ENCODE measurements around the gene GNAI3. TPM values are rescaled to one million over a fixed set of nuclear protein-coding genes. Genes with fewer than 3 reads are reported as not detected.

GNAI3 gene
- total and polyA plus RNA-seq, 12 donors: 1.6 to 3.6 (median 2.7) TPM

DNA sequence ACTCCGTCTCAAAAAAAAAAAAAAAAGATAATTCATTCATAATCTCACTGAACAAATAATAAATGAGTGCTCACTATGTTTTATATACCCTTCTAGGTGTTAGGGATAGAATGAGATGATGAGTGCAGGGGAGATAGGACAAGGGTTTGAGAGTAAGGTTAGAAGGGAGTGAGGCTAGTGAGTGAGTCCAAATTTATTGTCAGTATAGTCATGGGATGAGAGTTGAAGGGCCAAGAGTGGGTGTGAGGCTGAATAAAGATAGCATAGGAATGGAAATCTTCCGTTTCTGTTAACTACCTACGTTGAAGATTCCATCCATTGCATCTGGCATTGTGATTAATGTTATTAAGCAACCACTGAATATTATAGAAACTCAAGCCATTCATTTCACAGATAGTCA, 16.8 kb downstream of the GNAI3 start:
- intact Hi-C loops (cut with DNase I): loop anchor here in 1 of 10 donors (1.0 kb wide), 1 partner anchor 14 kb away; no protein-coding TSS in a partner anchor
- Histone ChIP-seq H3K4me1 (peaks cover 0 to 98% (median 92%) of the 10 kb centered on the region in 9 donors), H3K27ac (no peak overlapping the region), H3K9me3 (no peaks in the 10 kb centered on the region), H3K27me3 (no peaks in the 10 kb centered on the region), H3K4me3 (no peak overlapping the region), H3K36me3 (no peaks in the 10 kb centered on the region)
- TF ChIP-seq, protein P1, sequence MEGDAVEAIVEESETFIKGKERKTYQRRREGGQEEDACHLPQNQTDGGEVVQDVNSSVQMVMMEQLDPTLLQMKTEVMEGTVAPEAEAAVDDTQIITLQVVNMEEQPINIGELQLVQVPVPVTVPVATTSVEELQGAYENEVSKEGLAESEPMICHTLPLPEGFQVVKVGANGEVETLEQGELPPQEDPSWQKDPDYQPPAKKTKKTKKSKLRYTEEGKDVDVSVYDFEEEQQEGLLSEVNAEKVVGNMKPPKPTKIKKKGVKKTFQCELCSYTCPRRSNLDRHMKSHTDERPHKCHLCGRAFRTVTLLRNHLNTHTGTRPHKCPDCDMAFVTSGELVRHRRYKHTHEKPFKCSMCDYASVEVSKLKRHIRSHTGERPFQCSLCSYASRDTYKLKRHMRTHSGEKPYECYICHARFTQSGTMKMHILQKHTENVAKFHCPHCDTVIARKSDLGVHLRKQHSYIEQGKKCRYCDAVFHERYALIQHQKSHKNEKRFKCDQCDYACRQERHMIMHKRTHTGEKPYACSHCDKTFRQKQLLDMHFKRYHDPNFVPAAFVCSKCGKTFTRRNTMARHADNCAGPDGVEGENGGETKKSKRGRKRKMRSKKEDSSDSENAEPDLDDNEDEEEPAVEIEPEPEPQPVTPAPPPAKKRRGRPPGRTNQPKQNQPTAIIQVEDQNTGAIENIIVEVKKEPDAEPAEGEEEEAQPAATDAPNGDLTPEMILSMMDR (IDR thresholded peaks at IDR 0.05): no peak
- 56 to 70% methylated on average over 3 of the region's 3 CpGs for WGBS, 2 donors
- DNase-seq (no peak), ATAC-seq (peak in 1 of 8 donors; percentile 21)

DNA sequence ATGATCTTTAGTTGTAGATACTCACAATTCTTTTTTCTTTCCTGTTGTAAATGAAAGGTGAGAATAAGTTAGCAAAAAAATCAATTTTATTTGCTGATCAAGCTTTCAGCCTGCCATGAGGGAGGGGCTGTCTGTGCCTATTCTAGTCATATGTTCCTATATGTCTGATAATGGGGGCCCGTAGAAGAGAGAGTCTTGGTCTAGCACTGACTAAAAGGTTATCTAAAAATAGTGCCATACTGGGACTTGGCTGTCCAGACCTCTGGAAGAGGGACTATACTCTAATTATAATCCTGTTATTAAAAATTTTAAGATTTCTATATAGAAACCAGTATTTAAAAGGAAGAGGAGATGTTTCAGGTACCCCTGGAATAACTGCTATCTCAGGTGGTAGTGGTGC, 18.6 kb downstream of the GNAI3 start:
- Histone ChIP-seq H3K4me3 (no peak overlapping the region), H3K4me1 (peaks cover 2 to 99% (median 92%) of the 10 kb centered on the region in 9 donors), H3K27me3 (no peaks in the 10 kb centered on the region), H3K36me3 (no peaks in the 10 kb centered on the region), H3K9me3 (no peaks in the 10 kb centered on the region), H3K27ac (peak overlapping the region in 3 of 10 donors; percentile 27 to 59 (median 37))
- TF ChIP-seq, protein P1 (IDR thresholded peaks at IDR 0.05): no peak
- WGBS, 2 donors: 35 to 42% methylated on average over 1 of the region's 1 CpG
- ATAC-seq: peak in 4 of 8 donors; percentile 38 to 66 (median 58)
- intact Hi-C loops (cut with DNase I): no loop called here
- DNase-seq: no peak

DNA sequence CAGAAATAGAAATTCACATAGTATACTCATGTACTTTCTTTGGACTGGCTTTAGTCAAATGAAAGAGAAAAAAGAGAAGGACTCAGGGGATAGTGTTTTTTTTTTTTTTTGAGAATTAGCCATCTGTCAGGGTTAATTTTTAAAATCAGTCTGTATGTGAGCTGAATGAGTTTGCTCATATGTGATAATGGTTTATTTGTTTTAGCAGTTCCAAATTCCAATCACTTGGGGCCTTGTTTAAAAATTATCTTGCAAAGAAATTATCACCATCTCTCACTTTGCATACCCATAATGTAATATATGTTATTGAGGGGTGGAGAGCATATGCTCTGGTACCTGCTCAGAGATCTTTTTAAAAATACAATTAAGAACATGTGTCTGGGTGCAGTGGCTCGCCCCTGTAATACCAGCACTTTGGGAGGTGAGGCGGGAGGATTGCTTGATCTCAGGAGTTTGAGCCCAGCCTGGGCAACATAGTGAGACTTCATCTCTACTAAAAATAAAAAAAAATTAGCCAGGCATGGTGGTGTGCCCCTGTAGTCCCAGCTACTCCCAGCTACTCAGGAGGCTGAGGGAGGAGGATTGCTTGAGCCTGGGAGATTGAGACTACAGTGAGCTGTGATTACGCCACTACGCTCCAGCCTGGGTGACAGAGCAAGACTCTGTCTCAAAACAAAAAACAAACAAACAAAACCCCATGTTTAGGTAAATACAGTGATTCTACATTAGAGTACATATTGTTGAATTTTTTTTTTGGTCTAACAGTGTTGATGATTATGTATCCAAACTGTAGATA, 19.7 kb downstream of the GNAI3 start:
- H3K4me1 ChIP-seq: peaks cover 2 to 98% (median 83%) of the 10 kb centered on the region in 9 donors
- H3K27ac ChIP-seq: peak overlapping the region in 2 of 10 donors; percentile 45 to 59
- no peaks in the 10 kb centered on the region for H3K9me3 ChIP-seq
- no peak for DNase-seq
- no peak for ATAC-seq
- H3K27me3 ChIP-seq: no peaks in the 10 kb centered on the region
- TF ChIP-seq, protein P1 (IDR thresholded peaks at IDR 0.05): no peak
- H3K4me3 ChIP-seq: no peak overlapping the region
- intact Hi-C loops (cut with DNase I): no loop called here
- no peaks in the 10 kb centered on the region for H3K36me3 ChIP-seq
- WGBS, 2 donors: 98 to 99% methylated on average over 4 of the region's 4 CpGs

DNA sequence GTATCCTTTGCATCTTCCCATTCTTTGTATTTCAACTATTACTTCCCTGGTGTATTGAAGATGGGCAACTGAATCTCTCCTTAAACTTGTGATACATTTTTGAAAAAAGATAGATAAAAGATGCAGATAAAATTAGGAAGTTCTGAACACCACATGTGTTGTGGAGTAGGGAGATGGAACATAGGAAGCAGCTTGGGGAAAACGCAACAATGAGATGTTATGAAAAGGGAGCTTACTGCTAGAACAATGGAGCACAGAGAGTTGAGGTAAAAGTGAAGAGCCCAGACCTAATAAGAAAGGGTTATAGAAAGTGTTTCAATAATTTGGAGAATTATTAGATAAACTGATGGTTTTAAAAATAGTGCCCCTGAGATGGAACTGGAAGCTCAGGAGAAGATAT, 20.9 kb downstream of the GNAI3 start:
- intact Hi-C loops (cut with DNase I): no loop called here
- H3K9me3 ChIP-seq: no peaks in the 10 kb centered on the region
- peaks cover 2 to 98% (median 83%) of the 10 kb centered on the region in 9 donors for H3K4me1 ChIP-seq
- TF ChIP-seq, protein P1 (IDR thresholded peaks at IDR 0.05): no peak
- H3K27me3 ChIP-seq: no peaks in the 10 kb centered on the region
- WGBS, 2 donors: 59 to 63% methylated on average over 1 of the region's 1 CpG
- peak overlapping the region in 2 of 10 donors; percentile 23 to 45 for H3K27ac ChIP-seq
- H3K4me3 ChIP-seq: no peak overlapping the region
- ATAC-seq (no peak), DNase-seq (no peak)
- H3K36me3 ChIP-seq: peaks cover 0 to 7% (median 0%) of the 10 kb centered on the region in 9 donors
